Activated B cell treated with CpG ODN at 0.5 μM for 24 hours (primary cell): ENCODE data around the gene LRIG2. TPM values are rescaled to one million over a fixed set of nuclear protein-coding genes. Genes with fewer than 3 reads are reported as not detected.
A peak's percentile ranks its signal among the peaks of the same experiment; 100 is the strongest.

Experiments
- ATAC-seq: fragments of 200-7000 bp; cut with Tn5 transposase; one replicate; pipeline ENCODE4 v1.10.0; 2021; ENCODE audit warnings: low read depth, mild to moderate bottlenecking, moderate library complexity
- CTCF ChIA-PET: fragments of 350-600 bp; sonication (Branson Sonifier 250); formaldehyde crosslinking; loops from one replicate; lab custom pipeline; 2021; ENCODE audit warnings: antibody characterized with exemption; lab: Charles Lee
- POLR2A ChIA-PET: fragments of 350-600 bp; sonication (Branson Sonifier 250); formaldehyde crosslinking; loops from one replicate; lab custom pipeline; 2021; ENCODE audit warnings: antibody characterized with exemption; lab: Charles Lee
- DNase-seq: peaks from one replicate; pipeline ENCODE4 v3.0.0; 2022
- H3K27ac Mint-ChIP-seq: one replicate; pipeline ENCODE4 v1.8.0; 2020; ENCODE audit warnings: mixed read lengths
- H3K27me3 Mint-ChIP-seq: one replicate; pipeline ENCODE4 v1.8.0; 2021; ENCODE audit warnings: mixed read lengths
- H3K36me3 Mint-ChIP-seq: one replicate; pipeline ENCODE4 v1.8.0; 2021; ENCODE audit warnings: low read depth, mixed read lengths
- H3K4me1 Mint-ChIP-seq: one replicate; pipeline ENCODE4 v1.8.0; 2021; ENCODE audit warnings: mixed read lengths
- H3K4me3 Mint-ChIP-seq: one replicate; pipeline ENCODE4 v1.8.0; 2020; ENCODE audit warnings: mild to moderate bottlenecking, mixed read lengths
- H3K9me3 Mint-ChIP-seq: one replicate; pipeline ENCODE4 v1.8.0; 2020; ENCODE audit warnings: mixed read lengths
- intact Hi-C: fragments of 100-400 bp; cut with micrococcal nuclease; formaldehyde crosslinking; loops from one replicate; pipeline ENCODE4 v1.15.1; 2024
- total RNA-seq: library from RNA; stranded (reverse); gene quantifications from 2 replicates; pipeline ENCODE4 v1.2.3, GENCODE V29; 2022
- TF ChIP-seq, protein P1 (sequence below): fragments of 200-600 bp; IDR thresholded peaks from one replicate; pipeline ENCODE4 v1.8.0; 2022; ENCODE audit warnings: antibody characterized with exemption, mild to moderate bottlenecking

LRIG2 gene
- total RNA-seq, 1 donor from 2014 or later, result 30.7 TPM

DNA sequence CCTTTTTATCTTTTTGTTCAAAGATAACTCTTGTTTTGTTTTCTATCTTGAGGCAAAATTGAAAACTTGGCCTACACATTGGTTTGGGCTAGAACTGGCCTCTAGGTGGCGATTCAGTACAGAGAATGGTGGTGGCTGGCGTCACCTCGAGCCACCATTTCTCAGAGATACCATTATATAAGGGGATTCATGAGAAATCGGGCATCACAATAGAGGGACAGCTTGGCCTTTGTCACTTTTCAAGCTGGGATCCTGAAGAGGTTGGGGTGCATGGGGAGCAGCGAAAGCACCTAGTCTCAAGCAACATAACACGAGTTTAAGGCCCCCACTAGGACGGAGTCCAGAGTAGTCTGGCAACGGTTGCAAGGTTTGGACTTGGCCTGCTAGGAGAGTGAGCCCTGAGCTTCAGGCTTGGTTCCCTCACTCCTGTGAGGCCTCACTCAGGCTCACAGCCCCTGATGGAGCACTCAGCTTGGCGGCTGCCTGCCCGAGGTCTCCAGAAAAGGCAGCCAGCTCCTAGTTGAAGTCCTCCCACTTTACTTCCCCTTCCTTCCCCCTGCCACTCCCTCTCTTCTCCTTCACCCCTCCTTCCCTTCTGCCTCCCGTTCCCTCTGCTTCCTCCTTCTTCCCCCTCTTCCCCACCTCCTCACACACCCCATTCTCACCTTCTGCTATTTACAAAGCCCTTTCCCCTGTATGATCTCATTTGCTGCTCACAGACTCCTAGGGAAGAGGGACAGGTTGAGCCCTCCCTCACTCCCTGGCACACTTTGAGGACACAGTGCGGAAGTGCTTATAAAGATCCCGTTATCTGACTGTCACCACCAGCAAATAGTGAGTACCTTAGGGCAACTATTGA lies 67.8 kb downstream of the LRIG2 start:
- Mint-ChIP-seq H3K27me3 (no peaks in the 10 kb centered on the region), H3K4me1 (peaks cover 4% of the 10 kb centered on the region), H3K27ac (no peak overlapping the region), H3K36me3 (no peaks in the 10 kb centered on the region), H3K4me3 (peak overlapping the region; percentile 42), H3K9me3 (no peaks in the 10 kb centered on the region)
- ChIA-PET CTCF (interaction anchor here (0.7 to 2.6 kb wide), 5 partner anchors 312 to 1142 kb away, joined by 3 to 16 read pairs (median 5); a partner anchor contains a TSS), POLR2A (no interaction called here)
- DNase-seq, result no peak
- TF ChIP-seq, protein P1, sequence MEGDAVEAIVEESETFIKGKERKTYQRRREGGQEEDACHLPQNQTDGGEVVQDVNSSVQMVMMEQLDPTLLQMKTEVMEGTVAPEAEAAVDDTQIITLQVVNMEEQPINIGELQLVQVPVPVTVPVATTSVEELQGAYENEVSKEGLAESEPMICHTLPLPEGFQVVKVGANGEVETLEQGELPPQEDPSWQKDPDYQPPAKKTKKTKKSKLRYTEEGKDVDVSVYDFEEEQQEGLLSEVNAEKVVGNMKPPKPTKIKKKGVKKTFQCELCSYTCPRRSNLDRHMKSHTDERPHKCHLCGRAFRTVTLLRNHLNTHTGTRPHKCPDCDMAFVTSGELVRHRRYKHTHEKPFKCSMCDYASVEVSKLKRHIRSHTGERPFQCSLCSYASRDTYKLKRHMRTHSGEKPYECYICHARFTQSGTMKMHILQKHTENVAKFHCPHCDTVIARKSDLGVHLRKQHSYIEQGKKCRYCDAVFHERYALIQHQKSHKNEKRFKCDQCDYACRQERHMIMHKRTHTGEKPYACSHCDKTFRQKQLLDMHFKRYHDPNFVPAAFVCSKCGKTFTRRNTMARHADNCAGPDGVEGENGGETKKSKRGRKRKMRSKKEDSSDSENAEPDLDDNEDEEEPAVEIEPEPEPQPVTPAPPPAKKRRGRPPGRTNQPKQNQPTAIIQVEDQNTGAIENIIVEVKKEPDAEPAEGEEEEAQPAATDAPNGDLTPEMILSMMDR, result peak; percentile 19
- ATAC-seq, result peak; percentile 76
- intact Hi-C loops, result loop anchor here (1.0 to 5.0 kb wide), 5 partner anchors 312 to 1142 kb away; no protein-coding TSS in a partner anchor

DNA sequence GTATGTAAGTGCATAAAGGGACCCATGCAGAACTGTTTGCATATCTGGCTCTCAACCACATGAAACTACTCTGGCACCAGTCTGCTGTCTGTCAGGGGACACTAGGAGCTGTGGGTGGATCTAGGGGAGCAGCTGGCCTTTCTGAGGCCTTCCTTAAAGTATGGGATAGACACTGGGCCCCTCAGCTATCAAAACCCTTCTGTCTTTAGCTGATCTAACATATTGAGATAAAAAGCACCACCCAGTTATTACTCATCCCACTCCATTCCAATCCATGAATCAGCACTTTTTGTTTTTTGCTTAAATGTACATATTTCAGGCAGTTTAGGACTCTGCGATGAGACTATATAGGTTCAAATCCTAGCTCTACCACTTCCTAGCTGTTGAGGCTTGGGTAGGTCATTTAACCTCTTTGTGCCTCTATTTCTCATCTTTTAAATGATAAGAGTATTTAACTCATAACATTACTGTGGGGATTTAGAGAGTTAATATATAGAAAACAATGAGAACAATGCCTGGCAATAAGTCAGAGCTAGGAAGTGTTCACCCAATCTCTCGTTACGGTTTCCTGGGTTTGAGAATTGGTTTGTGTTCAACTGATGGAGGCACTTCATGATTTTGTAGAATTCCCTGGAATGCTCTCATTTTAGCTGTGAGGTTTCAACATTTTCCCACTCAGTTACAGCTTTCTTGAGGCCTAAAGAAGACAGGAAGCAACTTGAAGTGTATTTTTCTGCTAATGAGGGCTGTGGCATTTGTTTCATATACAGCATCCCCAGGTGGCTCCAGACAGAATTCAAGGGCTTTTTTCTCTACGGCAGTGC lies 68.9 kb downstream of the LRIG2 start:
- Mint-ChIP-seq H3K4me3 (no peak overlapping the region), H3K9me3 (no peaks in the 10 kb centered on the region), H3K36me3 (no peaks in the 10 kb centered on the region), H3K4me1 (peaks cover 4% of the 10 kb centered on the region), H3K27me3 (no peaks in the 10 kb centered on the region), H3K27ac (no peak overlapping the region)
- ATAC-seq (no peak), DNase-seq (no peak)
- TF ChIP-seq, protein P1, result no peak
- intact Hi-C loops, result loop anchor here (2.0 to 5.0 kb wide), 2 partner anchors 820 to 1141 kb away; no protein-coding TSS in a partner anchor
- POLR2A ChIA-PET, result no interaction called here
- CTCF ChIA-PET, result interaction anchor here (1.2 kb wide), 1 partner anchor 537 kb away, joined by 4 read pairs; no protein-coding TSS in a partner anchor

DNA sequence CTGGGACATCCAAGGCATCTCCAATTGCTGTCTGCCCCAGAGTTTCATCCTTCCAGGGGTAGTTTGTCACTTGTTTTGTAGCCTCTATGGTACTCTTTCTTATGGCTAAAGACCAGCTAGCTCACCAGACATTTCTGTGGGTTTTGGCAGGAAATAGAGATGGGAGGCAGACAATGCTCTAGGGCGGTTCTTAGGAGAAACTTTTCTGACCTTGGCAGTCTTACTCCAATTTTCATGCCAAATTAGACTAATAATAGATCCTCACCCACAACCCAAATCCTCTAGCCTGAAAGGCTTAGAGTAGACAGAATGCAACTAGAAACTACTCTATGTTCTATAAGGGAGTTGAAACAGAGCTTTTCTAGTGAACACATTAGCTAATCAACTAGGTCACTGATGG lies 69.8 kb downstream of the LRIG2 start:
- intact Hi-C loops, result loop anchor here (5.0 kb wide), 1 partner anchor 820 kb away; no protein-coding TSS in a partner anchor
- H3K36me3 Mint-ChIP-seq, result no peaks in the 10 kb centered on the region
- H3K4me3 Mint-ChIP-seq, result no peak overlapping the region
- H3K27me3 Mint-ChIP-seq, result no peaks in the 10 kb centered on the region
- POLR2A ChIA-PET, result no interaction called here
- DNase-seq (no peak), ATAC-seq (no peak)
- no peaks in the 10 kb centered on the region for H3K9me3 Mint-ChIP-seq
- CTCF ChIA-PET, result interaction anchor here (1.2 kb wide), 1 partner anchor 536 kb away, joined by 4 read pairs; no protein-coding TSS in a partner anchor
- TF ChIP-seq, protein P1, result no peak
- peaks cover 4% of the 10 kb centered on the region for H3K4me1 Mint-ChIP-seq
- no peak overlapping the region for H3K27ac Mint-ChIP-seq

DNA sequence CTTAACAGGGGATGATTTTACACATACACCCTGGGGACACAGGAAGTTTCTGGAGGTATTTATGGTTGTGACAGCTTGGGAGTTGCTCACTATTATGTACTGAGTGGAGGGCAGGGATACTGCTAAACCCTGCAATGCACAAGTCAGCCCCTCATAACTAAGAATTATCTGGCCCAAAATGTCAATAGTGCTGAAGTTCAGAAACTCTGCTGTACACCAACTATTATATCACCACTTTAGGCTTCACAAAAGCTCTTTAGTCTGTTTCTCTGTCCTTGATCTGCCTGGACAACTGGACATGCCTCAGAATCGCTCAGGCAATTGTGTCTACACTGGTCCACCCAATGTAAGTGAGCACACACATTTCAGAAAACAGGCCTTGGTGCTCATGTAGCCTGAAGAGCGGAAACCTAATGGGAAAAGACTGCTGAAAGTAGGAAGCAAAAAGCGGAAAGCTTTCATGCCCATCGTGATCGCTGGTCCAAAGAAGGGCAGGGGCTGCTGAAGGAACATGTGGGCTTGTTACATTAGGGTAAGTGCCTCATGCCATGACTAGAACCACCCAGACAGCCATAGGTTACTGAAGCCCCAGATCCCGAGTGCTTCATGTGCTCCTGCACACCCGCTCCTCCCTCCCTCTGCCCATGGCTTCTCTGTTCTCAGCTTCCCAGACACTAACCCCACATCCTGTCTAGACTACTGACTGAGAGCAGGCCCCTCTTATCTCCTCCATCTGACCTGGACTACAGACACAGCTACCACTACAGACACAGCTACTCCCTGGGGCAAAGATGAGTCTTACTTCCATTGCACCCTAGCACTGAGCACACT lies 73.5 kb downstream of the LRIG2 start:
- Mint-ChIP-seq H3K4me1 (no peaks in the 10 kb centered on the region), H3K9me3 (no peaks in the 10 kb centered on the region), H3K4me3 (no peak overlapping the region), H3K36me3 (no peaks in the 10 kb centered on the region), H3K27me3 (no peaks in the 10 kb centered on the region), H3K27ac (no peak overlapping the region)
- DNase-seq (no peak), ATAC-seq (no peak)
- CTCF ChIA-PET, result no interaction called here
- intact Hi-C loops, result no loop called here
- TF ChIP-seq, protein P1, result no peak
- POLR2A ChIA-PET, result no interaction called here
